HG03175 (cell line): ENCODE data around the gene SPDYE4.

Source experiments
- ATAC-seq: cut with Tn5 transposase; IDR thresholded peaks from one replicate; pipeline ENCODE4 v1.9.1; 2021; ENCODE audit warnings: mild to moderate bottlenecking, moderate library complexity; ENCODE audit not compliant: unreplicated experiment

SPDYE4 gene

DNA sequence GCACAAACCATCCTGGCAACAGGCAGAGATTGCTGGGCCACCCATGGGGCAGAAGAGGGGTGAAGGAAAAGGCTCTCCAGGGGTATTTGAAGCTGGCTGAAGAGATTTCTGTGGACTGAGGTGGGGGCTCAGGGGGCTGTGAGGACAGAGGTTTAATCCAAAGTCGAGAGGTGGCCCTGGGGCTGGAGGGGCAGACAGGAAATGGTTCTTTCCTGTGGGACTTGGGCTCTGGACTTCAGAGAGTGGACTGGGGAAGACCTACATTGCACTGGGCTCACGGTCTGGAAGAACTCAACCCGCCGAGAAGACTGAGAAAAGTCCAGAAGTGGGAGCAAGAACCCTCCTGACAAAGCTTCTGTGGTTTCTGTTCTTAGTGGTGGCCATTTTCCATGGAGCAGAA, 16.6 kb downstream of the SPDYE4 start:
- ATAC-seq, result no peak

DNA sequence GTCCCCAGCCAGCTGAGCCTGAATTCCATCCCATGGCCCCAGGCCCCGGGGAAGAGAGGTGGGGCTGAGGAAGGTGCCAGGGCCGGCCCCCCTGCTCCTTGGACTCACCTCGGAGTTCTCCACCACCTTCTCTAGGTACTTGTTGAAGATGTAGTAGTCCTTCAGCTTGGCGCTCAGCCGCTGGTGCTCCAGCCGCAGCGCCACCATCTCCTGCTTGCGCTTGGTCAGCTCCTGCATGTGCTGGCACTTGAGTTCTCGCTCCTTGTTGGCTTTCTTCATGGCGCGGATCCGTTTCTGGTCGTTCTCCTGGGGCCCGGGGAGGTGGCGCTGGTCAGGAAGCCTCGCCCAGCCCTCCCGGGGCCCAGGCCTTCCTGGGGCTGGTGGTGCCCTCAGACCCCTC, 17.0 kb downstream of the SPDYE4 start:
- ATAC-seq, result no peak

DNA sequence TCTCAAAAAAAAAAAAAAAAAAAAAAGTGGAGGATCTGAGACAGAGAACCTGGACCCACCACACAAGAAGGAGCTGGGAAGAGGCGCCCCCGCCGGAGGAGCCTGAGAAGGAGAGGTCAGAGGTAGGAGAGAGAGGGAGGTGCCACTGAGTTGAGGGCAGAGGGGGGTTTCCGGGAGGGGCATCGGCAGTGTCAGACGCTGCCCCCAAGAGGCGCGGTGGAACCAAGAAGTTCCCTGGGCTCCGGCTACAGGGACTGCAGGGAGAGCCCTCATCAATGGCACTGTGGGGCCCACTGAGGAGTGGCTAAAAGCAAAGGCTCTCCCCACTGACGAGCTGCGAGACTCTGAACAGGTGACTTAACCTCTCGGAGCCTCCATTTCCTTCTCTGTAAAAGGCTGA, 17.9 kb downstream of the SPDYE4 start:
- ATAC-seq, result no peak

DNA sequence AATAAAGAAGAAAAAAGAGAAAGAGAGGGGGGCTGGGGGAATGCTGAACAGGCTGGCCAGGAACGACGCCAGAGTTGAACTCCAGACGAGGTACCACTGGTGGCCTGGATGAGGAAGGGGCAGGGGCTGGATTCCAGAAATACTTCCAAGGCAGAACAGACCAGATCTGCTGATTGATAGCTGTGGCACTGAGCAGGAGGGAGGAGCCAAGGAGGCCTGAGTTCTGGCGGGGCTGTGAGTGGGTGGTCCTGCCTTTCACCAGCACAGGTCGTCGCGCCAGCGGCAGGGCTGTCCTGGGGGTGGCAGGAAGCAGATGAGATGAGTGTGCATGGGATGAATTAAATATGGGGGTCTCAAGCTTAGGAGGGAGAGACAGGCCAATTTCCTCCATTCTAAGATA, 19.2 kb downstream of the SPDYE4 start:
- ATAC-seq, result no peak

DNA sequence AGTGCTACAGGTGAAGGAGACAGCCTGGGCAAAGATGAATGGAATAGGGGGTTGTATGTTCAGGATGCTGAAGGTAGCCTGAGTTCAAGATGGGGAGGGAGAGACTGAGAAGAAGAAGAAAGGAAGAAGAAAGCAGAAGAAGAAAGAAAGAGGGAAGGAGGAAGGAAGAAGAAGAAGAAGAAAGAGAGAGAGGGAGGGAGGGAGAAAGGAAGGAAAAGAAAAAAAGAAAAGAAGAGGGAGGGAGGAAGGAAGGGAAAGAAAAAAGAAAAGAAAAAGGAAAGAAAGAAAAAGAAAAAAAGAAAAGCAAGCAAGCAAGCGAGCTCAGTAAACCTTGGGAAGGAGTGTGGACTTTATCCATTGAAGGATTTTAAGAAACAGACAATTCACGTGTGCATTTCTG, 21.6 kb downstream of the SPDYE4 start:
- no peak for ATAC-seq

DNA sequence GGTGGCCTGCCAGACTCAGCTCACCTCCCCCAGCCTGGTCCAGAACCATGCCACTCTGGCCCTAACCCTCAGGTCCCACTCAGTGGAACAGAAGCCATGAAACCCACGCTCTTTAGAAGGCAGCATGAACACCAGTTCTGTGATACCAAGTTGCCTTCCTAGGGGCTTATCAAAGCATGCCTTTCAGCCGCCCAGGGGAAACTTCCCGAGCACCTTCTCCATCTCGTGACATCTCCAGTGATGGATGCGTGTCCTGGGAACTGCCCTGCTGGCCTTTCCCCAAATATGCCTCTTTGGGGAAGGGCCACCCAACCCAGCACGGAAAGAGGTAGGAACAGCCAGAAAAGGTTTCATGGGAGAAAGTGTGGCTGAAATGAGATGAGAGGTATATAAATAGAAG, 22.0 kb downstream of the SPDYE4 start:
- no peak for ATAC-seq

DNA sequence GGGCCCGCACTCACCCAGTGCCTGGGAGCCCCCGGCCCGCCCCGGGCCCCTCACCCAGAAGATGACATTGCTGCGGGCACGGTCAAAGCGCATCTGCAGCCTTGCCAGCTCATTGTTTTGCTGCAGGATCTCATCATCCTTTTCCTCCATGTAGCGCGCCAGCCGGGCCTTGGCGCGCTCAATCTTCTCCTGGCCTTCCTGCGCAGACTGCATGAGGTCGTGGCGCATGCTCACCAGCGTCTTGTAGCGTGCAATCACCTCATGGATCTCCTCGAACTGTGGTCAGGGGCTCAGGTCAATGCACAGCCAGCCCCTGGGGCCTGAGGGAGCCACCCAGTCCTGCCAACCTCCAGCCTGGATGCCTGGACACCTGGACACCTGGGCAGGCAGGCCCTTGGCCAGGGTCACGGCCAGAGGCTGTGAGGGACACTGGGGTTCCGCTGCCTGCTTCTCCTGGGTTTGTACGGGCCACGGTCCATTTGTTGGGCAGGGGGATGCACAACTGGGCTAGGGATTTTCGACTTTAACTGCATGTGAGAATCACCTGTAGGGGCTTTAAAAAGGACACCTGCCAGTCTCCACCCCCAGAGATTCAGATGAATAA, 22.9 kb downstream of the SPDYE4 start:
- no peak for ATAC-seq

DNA sequence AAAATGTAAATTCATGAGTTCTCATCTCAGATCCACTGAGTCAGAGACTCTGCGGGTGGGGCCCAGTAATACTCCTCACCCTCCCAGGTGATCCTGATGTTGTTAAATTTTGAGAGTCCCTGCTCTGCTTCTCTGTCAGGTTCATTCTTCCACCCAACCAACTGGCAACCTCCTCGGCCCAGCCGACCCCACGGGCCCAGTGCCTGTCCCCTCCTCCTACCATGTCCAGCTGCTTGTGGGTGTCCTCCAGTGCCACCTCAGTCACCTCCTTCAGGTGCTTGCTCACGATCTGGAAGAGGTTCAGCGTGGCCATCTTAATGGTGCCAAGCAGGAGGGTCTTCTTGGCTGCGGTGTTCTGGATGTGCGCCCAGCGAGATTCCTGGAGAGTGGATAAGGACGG, 23.5 kb downstream of the SPDYE4 start:
- no peak for ATAC-seq

DNA sequence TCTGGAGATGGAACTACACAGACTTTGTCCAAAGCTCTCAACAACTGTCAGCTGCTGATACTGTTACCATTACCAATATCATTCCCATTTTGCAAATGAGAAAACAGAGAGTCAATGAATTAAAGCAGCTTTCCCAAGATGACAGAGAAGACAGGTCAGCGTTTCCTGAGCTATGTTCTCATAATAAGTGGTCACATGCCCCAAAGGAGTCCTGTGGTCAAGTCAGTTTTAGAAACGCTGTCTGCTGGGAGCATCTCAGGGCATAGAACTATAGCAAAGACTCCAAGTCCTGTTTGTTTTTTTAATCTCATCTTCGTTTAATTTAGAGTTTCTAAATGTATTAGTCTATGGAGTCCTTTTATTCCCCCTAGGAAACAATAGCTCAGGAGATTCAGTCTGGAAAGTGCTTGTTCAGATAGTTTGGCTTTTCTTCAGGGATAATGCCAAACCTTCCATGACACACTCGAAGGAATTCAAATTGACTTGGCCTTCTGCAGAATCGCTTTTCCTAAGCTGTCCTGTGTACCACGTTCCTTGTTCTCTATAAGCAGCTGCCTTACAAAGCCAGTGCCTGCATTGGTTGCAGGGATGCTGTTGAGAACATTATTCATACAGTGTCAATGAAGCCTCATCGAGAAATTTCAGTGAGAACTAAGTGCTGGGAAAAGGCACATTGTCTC, 25.8 kb downstream of the SPDYE4 start:
- no peak for ATAC-seq

DNA sequence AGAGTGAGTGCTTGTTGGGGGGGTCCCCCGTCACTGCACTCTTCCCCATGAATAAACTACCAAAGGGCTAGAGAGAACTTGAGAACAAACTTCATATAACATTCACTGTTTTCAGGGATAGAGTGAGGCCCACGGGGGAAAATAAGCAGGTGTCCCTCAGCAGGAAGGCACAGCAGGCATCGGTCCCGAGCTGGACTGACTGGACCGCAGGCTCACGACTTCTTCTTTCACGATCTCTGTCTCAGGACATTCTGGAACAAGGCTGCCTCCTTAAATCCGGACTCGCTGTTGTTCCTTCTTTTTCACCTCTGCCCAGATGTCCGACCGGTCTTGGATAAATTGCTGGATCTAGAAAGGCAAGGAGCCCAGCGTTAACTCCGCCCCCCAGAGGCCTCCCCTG, 28.5 kb downstream of the SPDYE4 start:
- ATAC-seq, result no peak

DNA sequence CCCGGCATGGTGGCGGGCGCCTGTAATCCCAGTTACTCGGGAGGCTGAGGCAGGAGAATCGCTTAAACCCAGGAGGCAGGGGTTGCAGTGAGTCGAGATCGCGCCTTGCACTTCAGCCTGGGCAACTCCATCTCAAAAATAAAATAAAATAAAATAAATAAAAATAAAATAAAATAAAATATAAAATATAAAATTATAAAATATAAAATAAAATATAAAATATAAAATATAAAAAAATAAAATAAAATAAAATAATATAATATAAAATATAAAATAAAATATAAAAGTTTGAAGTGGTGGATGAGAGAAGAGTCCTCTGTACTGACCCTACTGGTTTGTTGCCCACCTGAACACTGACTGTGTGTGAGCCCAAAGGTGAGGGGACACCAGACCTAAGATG, 28.9 kb downstream of the SPDYE4 start:
- no peak for ATAC-seq

DNA sequence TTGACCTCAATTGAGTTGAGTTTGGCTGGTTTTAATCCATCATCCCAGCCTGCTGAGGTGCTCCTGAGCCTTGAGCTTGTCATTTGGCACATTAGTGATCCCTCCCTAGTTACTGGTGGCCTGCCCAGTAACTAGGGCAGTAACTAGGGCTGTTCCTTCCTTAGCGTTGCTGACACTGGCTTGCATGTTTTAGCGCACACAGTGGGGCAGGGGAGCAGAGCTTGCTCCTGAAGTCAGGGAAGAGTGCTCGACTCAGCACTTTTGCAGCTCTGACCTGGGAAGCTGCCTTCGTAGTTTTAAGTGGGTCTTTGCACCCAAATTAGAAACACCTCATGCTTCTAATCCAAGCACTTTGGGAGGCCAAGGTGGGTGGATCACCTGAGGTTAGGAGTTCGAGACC, 29.4 kb downstream of the SPDYE4 start:
- no peak for ATAC-seq

DNA sequence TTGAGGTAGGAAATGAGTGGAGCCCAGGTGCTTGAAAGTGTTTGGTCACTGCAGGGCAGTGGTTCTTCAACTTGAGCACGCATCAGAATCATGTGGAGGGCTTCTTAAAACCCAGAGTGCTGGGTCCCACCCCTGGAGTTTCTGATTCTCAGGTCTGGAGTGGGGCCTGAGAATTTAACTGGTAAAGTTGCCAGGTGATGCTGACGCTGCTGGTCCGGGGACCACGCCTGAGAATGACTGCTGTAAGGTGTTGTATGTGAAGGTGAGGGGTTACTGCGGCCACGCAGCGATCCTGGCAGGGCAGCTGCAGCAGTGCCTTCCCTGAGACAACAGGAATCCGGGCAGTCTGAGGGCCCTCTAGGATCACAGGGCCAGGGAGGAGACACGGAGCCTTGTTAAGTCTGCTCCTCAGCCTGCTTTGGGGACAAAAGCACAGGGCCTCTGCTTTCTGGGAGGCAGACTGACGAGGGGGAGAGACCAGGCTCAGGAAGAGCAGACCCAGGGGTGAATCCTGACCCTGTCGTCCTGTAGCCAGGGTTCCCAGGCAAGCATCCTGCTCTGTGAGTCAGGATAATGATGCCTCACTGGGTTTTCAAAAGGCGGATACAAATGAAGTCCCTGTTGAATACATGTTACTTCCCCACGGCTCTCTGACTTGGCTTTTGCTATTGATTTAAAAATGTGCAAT, 30.0 kb downstream of the SPDYE4 start:
- ATAC-seq, result no peak

DNA sequence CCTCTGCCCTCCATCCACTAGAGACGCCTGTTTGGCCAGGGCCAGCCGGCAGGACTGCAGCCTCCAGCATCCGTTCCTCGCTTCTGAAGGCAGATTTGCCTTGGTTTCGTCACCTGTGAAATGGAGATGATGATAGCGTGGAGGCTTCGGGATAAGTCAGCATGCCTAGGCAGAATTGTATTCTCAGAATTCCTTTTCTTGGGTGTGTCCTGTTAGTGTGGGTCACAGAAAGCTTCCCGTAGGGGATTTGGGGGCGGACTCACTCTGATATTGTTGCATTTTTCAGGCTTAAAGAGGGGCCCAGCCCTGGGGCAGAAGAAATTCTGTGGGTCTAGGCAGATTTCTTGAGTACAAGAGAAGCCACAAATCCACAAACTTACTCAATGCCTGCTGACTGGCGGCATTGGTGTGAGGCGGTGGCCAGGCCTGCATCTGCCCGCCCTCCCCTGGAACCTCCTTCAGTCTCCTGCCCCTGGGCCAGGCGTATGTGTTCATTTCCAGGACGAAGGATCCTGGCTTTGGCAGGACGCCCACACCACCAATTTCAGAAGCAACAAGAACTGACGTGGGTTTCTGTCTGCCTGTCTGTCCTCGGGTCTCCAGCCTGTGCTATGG, 31.3 kb downstream of the SPDYE4 start:
- ATAC-seq, result no peak

DNA sequence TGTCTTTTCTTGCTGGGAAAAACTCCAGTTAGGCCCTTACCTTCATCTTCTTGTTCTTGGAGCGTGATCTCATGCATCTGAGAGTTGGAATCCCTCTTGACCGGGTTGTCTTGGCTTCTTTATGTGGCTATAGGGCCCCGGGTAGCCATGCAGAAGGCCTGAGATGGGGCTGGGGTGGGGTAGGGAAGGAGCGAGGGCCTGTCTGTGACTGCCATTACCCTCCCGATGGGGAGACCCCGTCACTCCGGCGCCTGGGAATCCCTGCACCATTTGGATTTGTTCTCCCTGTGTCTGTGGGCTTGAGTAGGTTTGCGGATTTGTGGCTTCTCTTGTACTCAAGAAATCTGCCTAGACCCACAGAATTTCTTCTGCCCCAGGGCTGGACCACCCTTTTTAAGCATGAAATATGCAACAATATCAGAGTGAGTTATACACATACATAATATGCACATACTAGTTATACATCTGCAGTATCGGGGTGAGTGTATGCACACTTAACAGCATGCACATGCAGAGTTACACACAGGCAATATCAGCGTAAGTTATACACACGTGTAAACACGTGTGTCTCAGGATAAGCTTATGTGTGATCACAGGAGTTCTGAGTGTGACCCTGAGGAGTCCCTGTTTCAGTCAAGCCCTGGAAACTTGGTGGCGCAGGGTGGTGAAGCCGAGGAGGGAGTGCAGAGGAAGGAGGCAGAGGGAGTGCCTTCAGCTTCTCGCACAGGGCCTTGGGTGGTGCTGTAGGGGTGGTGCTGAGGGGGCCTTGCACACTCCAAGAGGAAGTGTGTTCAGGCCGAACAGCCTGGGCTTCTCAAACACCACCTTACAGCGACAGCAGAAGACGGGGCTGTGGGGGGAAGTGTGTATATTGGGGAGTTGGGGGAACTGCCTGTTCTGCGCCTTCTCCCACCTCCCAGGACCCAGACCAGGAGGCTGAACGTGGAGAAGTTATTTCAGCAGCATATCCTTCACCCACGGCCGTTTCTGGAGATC, 32.2 kb downstream of the SPDYE4 start:
- no peak for ATAC-seq

DNA sequence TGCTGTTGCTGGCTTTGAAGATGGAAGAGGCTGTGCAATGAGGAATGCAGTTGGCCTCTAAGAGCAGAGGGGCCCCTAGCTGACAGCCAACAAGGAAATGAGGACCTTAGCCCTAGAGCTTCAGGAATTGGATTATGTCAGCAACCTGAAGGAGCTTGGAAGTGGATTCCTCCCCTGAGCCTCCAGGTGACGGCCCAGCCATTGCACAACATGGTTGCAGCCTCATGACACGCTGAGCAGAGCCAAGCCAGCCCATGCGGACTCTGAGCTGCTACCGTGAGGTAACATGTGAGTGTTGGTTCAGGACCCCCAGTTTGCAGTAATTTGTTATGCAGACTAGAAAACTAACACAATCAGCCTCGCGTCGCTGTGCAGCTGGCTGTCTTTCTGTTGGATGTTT, 33.9 kb downstream of the SPDYE4 start:
- no peak for ATAC-seq

DNA sequence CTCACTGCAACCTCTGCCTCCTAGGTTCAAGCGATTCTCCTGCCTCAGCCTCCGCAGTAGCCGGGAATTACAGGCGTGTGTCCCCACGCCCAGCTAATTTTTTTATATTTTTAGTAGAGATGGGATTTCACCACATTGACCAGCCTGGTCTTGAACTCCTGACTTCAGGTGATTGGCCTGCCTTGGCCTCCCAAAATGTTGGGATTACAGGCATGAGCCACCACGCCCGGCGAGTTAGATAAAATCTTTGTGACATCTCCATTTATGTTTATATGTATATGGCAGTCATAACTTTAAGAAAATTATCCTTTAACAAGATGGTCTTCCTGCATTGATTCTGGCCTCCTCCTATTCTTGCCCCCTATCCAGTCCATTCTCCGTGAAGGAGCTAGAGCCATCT, 37.8 kb downstream of the SPDYE4 start:
- no peak for ATAC-seq

DNA sequence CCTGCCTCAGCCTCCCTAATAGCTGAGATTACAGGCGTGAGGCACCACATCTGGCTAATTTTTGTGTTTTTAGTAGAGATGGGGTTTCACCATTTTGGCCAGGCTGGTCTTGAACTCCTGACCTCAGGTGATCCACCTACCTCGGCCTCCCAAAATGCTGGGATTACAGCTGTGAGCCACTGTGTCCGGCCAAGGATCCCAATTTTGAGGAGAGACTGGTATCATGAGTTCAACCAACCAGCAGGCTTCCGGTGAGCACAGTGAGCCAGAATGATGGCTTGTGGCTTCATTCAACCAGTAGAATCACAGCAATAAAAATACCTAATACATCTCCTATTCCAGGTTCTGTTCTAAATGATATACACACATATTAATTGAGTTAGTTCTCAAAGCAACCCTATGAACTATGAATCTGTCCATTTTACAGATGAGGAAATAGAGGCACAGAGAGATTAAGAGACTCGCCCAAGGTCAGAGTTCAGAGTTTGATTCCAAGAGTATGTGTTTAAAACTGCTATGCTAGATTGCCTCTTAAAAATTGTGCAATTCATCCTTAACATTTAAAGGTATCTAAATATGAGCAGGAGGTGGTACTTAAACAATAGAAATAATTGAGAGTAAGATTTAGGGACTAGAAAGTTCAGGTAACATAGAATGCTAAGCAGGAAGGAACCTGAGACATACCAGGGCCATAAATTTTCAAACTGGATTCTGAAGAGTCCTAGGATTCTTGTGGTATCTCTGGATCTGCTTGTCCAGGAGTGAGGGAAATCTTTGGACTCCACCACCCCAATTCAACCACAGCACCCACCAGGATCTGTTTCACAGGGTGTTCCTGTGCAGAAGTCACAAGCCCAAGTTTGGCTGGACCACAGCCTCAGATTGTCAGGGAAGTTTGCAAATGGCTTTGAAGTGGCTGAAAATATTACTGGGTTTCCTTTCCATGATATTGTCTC, 38.8 kb downstream of the SPDYE4 start:
- ATAC-seq, result no peak

DNA sequence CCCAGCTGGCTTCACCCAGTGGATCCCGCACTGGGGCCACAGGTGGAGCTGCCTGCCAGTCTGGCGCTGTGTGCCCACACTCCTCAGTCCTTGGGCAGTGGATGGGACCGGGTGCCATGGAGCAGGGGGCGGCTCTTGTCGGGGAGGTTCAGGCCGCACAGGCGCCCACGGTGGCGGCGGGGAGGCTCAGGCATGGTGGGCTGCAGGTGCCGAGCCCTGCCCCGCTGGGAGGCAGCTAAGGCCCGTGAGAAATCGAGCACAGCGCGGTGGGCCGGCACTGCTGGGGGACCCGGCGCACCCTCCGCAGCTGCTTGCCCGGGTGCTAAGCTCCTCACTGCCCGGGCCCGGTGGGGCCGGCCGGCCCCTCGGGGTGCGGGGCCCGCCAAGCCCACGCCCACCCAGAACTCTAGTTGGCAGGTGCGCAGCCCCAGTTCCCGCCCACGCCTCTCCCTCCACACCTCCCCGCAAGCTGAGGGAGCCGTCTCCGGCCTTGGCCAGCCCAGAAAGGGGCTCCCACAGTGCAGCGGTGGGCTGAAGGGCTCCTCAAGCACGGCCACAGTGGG, 40.3 kb downstream of the SPDYE4 start:
- ATAC-seq, result no peak
